ENCODE data around the gene CPB2. TPM values are rescaled to one million over a fixed set of nuclear protein-coding genes. Genes with fewer than 3 reads are reported as not detected.
A peak's percentile ranks its signal among the peaks of the same experiment; 100 is the strongest.

CPB2 gene
- total RNA-seq, 6 experiments from 2014 or later = not detected

DNA sequence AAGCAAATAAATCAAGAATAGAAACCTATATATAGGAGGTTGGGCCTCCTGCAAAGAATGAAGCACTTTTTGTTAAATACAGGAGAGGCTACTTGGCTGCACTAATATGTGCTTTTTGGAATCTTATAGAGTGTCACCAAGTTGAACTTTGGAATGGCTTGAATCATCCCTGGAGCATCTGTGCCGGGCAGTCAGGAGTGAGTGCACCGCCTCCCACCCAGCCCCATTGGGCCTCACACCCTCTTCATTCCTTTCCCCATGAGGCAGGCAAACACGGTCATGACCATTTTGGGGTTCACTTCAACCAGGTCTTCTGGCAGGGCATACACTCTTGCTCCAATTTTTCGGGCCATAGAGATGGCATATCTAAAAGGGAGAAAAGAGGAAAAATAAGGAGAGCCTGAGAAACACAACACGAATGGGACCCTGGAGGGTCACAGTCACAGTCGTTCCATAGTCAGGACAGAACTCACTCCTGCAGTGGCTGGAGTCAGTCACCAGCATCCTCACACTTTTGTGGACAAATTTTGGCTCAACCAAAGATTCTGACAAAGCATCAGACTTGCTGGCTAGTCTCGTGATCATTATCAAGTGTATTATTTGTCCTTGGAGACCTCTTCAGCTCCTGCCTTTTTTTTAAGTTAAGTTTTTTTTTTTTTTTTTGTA, 22.7 kb upstream of the CPB2 start:
- DNase-seq = no peak
- Mint-ChIP-seq H3K36me3 (ENCODE audit: low read depth) (no peaks in the 10 kb centered on the region), H3K27ac (no peak overlapping the region), H3K27me3 (ENCODE audit: insufficient read depth) (peaks cover 22% of the 10 kb centered on the region), H3K4me3 (no peak overlapping the region), H3K4me1 (ENCODE audit: low read depth) (peaks cover 7% of the 10 kb centered on the region), H3K9me3 (no peaks in the 10 kb centered on the region)
- no peak for TF ChIP-seq CTCF (IDR thresholded peaks at IDR 0.05)

DNA sequence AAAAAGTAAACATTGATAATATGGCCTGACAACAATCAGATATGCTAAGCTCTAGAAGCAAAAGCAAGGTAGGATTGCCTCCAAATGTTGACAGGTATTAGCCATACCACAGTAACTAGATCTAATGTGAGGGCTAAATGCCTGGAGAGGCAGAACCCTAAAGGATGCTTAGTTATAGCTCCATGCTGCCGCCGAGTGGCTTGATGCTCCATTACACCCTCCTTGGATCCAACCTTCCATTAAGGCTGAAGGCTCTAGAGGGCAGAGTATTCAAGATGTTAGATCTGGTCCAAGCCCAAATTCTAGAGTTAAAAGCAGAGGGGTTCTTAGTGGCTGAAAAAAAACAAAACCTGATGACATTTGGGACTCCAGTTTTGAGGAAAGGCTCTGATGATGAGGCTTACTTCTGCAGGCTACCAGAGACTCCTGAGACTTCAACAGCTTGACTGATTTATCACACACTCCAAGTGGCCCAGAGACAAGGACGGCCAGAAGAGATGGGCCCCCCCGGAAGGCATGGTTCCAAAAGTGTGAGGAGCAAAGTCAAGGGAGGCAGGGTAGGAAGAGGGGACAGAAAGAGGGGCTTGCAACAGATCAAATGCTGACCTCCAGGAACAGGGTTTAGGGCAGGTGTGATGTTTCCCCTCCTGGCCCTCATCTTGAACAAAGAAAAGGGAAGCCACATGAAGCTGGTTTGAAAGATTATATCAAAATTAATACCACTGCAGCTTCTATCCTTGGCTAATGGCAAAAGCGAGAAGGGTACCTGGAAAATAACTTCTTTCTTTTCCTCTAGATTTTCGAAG, 21.9 kb upstream of the CPB2 start:
- H3K36me3 Mint-ChIP-seq (ENCODE audit: low read depth) = no peaks in the 10 kb centered on the region
- peak; percentile 63 for DNase-seq

DNA sequence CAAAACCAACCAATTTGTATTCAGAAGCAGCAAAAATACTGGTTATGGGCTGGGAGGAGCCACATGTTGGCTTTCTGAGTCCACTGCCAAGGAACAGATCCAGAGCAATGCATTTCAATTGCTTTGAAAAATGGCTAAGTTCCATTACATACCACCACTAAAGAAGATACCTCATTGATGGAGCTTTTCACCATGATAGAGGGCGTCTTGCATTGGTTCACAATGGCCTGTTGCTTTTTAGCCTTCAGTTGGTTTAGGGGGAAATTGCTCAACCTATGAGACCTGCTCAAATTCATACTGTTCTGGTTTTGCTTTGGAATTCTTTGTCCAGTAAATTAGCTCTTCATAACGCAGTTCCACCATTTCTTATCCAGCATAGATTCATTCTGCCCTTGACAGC, 21.2 kb upstream of the CPB2 start:
- no peaks in the 10 kb centered on the region for H3K9me3 Mint-ChIP-seq
- H3K4me1 Mint-ChIP-seq (ENCODE audit: low read depth) = peaks cover 7% of the 10 kb centered on the region
- DNase-seq = no peak
- H3K27ac Mint-ChIP-seq = no peak overlapping the region
- TF ChIP-seq CTCF (IDR thresholded peaks at IDR 0.05) = no peak
- no peaks in the 10 kb centered on the region for H3K36me3 Mint-ChIP-seq (ENCODE audit: low read depth)
- H3K27me3 Mint-ChIP-seq (ENCODE audit: insufficient read depth) = peaks cover 29% of the 10 kb centered on the region
- H3K4me3 Mint-ChIP-seq = no peak overlapping the region

More for the DNA sequence above, 21.9 kb upstream of the CPB2 start:
- no peak overlapping the region for H3K4me3 Mint-ChIP-seq
- H3K4me1 Mint-ChIP-seq (ENCODE audit: low read depth) = peaks cover 7% of the 10 kb centered on the region
- no peaks in the 10 kb centered on the region for H3K9me3 Mint-ChIP-seq
- no peak overlapping the region for H3K27ac Mint-ChIP-seq
- peak; percentile 86 for TF ChIP-seq CTCF (IDR thresholded peaks at IDR 0.05)
- peaks cover 29% of the 10 kb centered on the region for H3K27me3 Mint-ChIP-seq (ENCODE audit: insufficient read depth)

GRCh38 chr13:46124967-46125933, 20.4 kb upstream of the CPB2 start:
- Mint-ChIP-seq H3K27me3 (ENCODE audit: insufficient read depth) (peaks cover 29% of the 10 kb centered on the region), H3K36me3 (ENCODE audit: low read depth) (no peaks in the 10 kb centered on the region), H3K4me3 (no peak overlapping the region), H3K9me3 (no peaks in the 10 kb centered on the region), H3K4me1 (ENCODE audit: low read depth) (peaks cover 7% of the 10 kb centered on the region), H3K27ac (no peak overlapping the region)
- no peak for DNase-seq
- TF ChIP-seq CTCF (IDR thresholded peaks at IDR 0.05) = no peak

- Mint-ChIP-seq H3K27ac (no peak overlapping the region), H3K36me3 (ENCODE audit: low read depth) (no peaks in the 10 kb centered on the region), H3K4me3 (no peak overlapping the region), H3K4me1 (ENCODE audit: low read depth) (peaks cover 7% of the 10 kb centered on the region), H3K27me3 (ENCODE audit: insufficient read depth) (peaks cover 28% of the 10 kb centered on the region), H3K9me3 (no peaks in the 10 kb centered on the region)
- TF ChIP-seq CTCF (IDR thresholded peaks at IDR 0.05) = no peak
- DNase-seq = no peak
Measured at GRCh38 chr13:46124531-46124966, 19.7 kb upstream of the CPB2 start.

Measured in HFFc6 (cell line).